Nucleus accumbens (tissue), 56 donors: ENCODE data around the gene STEAP3.

Experiments used
- DNase-seq, 56 donors: peaks; one replicate each; lab custom pipeline; 2025; lab: John Stamatoyannopoulos, UW

STEAP3 gene

DNA sequence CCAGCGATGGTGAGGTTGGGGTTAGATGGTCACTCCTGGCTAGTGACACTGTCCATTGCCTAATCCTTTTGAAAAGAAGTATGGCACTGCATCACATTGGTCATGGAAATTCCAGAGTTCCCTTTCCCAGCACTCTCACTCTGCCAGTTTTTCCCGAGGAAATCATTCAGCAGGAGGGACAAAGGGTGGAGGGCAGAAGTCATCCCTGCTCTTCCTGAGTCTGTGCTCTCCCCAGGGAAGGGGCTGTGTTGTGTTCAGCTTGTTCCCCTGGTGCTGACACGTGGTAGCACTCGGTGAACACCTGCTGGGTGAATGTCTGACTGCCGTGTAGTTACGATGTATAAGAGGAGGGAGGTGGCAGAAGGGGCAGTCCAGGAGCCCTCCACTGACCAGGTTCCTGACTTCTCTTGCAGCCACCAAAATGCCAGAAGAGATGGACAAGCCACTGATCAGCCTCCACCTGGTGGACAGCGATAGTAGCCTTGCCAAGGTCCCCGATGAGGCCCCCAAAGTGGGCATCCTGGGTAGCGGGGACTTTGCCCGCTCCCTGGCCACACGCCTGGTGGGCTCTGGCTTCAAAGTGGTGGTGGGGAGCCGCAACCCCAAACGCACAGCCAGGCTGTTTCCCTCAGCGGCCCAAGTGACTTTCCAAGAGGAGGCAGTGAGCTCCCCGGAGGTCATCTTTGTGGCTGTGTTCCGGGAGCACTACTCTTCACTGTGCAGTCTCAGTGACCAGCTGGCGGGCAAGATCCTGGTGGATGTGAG lies 21.6 kb downstream of the STEAP3 start:
- DNase-seq: no peak

DNA sequence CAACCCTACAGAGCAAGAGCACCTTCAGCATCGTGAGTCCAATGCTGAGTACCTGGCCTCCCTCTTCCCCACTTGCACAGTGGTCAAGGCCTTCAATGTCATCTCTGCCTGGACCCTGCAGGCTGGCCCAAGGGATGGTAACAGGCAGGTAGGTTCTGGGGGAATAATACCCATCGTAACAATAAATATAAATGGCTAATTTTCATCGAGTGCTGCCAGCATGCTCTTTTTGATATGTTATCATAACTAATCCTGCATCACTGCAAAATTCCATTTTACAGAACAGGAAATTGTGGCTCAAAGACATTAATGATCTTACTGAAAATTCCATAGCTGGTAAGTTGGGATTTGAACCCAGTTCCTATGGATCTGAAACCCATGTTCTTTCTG lies 22.2 kb downstream of the STEAP3 start:
- DNase-seq: no peak

DNA sequence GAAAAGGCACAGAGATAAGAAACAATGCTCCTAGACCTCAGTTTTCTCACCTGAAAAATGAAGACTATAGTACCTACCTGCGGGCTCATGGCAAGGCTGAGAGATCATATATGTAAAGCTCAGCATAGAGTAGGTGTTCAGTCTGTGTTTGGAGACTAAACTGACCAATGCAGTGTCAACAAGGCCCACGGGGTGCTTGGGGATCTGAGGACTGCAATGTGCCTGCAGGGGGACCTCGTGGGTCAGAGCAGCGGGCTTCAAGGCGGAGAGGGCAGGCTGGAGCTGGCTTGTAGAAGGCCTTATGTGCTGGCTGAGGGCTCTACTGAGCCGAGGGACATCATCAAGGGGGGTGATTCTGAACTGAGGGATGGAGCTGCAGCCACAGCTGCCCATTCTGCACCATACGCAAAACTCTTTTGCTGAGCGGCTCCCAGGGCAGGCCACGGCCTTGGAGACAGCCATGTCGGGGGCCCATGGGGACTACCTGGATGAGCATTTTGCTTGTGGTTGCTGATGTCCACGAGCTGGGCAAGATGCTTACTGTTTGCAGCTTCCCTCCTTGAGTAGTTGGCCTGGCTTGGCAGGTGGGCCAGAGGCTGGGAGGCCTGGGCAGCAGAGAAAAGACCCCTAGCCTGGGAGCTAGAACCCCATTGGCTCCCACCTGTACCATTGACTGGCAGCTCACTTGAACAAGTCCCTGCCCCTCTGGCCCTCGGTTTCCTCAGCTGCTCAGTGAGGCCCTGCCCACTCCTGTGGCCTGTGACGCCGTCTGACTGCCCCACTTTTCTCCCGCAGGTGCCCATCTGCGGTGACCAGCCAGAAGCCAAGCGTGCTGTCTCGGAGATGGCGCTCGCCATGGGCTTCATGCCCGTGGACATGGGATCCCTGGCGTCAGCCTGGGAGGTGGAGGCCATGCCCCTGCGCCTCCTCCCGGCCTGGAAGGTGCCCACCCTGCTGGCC lies 23.5 kb downstream of the STEAP3 start:
- DNase-seq: no peak

DNA sequence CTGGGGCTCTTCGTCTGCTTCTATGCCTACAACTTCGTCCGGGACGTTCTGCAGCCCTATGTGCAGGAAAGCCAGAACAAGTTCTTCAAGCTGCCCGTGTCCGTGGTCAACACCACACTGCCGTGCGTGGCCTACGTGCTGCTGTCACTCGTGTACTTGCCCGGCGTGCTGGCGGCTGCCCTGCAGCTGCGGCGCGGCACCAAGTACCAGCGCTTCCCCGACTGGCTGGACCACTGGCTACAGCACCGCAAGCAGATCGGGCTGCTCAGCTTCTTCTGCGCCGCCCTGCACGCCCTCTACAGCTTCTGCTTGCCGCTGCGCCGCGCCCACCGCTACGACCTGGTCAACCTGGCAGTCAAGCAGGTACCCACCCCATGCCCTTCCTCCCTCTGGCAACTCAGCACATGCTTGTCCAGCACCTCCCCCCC lies 24.2 kb downstream of the STEAP3 start:
- DNase-seq: no peak

DNA sequence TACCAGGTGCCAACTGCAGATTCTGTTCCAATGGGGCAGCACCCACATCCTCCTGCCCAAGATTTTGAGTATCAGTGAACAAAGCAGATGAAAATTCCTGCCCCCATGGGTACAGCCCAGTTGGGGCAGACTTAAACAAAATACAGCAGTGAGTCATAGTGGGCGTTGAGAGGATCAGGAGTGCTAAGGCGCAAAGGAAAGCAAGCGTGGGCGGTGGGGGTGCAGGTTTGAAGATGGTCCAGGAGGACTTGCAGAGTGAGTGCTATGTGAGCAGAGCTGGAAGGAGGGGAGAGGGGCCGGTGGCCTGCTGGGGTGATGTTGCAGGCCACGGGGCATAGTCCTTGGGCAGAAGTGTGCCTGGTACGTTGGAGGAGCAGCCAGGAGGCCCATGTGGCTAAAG lies 24.7 kb downstream of the STEAP3 start:
- DNase-seq: no peak

DNA sequence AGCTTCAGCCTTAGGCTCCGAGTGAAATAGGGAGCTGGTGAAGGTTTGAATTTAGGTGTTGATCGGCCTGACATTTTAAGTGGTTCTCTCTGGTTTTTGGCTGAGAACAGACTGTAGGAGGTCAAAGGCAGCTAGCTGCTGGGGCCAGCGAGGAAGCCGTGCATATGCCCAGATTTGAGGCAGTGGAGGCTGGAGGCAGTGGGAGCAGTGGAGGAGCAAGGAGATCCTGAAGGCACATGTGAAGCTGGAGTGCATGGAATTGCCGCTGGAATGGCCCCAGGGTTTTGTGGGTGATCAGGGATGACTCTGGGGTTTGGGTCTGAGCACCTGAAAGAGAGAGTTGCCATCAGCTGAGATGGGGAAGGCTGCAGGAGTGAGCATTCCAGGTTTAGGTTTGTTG lies 25.1 kb downstream of the STEAP3 start:
- DNase-seq: no peak

DNA sequence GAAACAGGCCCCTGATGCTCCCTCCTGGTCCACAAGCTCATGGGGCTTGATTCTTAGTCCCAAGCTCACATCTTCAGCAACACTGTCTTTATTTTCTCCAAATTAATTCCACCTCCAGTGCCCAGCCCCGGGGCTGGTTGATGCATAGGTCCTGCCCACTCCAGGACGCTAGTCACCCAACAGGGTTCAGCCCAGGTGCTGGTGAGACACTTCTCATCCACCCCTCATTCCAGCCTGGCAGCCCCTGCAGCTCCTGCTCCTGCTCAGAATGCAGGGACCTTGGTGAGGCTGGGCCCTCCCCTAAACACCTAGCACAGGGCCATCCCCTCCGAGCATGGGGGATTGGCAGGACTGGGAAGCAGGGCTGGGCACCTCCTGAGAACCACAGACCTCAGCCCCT lies 25.7 kb downstream of the STEAP3 start:
- DNase-seq: no peak

DNA sequence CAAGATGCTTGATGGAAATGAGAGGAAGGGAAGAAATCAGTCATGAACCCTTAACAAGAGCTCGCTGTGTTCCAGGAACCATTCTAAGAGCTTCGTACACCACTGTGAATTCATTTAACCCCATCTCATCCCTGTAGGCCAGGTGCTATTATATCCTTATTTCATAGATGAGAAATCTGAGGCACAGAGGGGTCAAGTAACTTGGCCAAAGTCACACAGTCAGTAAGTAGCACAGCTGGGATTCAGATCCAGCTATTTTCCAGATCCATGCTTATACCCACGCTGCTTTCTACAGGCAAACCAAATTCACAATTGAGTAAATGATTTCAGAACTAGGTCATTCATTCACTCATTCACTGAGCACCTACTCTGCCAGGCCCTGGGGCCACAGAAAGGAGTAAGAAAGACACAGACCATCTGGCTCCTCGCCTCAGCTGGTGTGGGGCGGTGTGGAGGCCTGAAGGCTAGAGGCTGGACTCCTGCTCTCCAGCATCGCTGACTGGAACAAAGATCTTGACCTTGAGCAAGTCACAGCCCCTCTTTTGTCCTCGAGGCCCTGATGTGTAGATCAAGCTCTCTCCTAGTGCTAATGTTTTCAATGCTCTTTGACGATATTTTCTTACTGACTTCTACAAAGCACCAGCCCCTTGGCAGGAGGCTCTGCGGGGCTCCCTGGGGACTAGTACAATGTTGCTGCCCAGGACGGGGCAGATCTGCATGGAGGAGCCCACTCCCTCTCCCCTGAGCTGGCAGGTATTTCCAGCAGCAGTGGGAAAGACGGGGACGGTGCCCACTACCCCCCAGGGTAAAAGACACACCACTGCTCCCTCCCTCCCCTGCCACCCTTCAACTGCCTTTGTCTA lies 26.5 kb downstream of the STEAP3 start:
- DNase-seq: no peak

DNA sequence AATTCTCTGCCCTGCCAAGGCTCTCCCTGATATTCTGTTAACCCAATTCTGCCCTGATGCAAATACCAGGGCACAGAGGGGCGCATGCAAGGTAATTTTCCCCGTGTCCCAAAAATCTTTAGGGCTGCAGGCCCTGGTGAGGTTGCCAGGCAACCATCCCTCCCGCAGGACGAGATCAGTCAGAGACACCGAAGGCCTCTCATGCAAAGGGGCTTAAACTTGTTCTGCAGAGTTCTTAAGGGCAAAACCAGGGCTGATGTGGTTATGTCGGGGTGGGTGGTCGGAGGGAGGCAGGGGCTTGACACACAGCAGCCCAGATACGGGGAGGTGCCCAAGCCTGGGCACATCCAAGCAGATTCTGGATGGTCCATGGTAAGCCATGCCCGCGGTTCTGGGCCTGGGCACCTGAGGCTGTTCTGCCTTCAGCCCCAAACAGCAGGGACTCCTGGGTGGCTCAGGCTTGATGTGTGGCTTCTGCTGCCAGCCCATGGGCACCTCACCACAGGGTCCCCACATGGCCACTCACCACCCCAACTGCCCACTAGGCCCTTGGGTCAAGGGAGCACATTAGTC lies 27.2 kb downstream of the STEAP3 start:
- no peak for DNase-seq

DNA sequence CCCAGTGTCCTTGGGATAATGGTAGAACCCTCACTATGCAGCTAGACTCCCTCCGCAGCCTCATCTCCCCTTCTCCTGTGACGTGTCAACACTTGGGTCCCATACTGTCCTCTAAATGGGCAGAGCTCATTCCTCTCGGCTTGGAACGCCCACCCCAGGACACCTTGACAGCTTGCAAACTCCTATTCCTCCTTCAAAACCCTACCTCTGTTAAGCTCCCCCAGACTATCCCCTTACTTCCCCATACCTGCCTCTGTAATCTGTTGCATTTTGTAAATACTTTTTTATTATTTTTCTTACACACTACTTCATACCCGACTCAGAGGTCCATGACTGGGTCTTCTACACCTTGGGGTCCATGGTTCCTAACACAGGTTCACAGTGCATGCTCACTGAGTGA lies 28.0 kb downstream of the STEAP3 start:
- no peak for DNase-seq

DNA sequence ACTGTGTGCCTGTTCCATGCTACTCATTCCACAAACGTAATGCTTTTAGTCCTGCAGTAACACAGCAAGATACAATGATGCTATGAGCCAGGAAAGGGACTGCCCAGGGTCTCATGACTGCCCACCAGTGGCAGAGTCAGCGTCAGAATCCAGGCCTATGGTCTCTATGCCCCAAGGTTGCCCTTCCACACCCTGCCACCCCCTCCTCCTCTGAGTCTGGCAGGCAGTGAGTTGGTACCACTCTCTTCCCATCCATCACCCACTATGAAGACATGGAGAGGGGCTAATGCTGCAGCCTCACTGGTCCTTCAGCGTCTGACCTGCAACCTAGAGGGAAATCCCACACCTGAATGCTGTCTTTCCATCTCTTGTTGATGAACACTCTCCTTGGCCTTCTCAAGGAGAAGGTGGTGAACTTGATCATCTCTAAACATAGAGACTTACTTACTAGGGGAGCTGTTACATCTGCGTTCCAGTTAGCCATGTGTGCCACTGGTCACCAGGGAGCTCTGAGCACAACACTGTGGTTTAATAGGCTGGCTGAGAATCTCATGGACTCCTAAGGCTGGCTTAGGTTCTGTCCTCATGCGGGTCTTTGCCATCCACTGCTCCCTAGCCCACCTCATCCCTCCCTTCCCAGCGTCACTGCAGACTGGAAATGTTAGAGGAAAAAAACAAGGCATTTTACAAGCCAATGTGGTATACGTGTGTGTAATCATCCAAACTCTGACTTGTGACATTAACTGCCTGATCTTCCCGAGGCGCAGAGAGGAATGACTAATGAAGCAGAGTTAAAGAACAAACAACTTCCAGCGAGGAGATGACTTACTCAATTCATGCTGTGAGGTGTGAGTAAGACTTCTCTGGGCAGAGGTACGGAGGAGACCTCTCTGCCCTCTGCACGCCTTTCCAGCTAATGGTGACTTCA lies 28.8 kb downstream of the STEAP3 start:
- DNase-seq: peak in 3 of 56 donors; percentile 5 to 31 (median 23)

DNA sequence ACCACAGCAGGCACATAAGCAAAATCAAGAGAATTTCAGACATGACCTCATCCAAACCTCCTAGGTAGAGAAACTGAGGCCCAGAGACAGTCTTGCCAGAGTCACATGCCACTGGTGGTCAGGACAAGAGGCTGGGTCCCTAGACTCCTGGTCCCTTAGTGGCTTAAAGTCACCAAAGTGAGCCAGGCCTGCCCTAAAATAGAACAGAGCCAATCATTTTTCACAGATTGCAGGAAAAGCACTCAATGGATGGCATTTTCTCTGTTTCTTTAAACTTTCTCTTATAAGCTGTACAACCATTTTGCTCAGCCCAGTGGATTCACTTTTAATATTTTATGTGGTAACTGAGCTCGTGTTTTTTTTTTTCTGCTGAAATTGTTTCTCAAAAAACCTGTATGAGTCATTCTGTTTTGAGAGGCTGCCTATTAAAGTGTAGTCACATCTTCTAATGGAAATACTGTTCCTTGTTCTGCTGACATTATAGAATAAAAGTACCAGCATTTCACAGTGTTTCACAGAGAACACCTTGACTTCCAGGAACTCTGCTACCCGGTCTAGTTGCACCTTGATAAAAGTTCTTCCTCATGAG lies 29.6 kb downstream of the STEAP3 start:
- no peak for DNase-seq

DNA sequence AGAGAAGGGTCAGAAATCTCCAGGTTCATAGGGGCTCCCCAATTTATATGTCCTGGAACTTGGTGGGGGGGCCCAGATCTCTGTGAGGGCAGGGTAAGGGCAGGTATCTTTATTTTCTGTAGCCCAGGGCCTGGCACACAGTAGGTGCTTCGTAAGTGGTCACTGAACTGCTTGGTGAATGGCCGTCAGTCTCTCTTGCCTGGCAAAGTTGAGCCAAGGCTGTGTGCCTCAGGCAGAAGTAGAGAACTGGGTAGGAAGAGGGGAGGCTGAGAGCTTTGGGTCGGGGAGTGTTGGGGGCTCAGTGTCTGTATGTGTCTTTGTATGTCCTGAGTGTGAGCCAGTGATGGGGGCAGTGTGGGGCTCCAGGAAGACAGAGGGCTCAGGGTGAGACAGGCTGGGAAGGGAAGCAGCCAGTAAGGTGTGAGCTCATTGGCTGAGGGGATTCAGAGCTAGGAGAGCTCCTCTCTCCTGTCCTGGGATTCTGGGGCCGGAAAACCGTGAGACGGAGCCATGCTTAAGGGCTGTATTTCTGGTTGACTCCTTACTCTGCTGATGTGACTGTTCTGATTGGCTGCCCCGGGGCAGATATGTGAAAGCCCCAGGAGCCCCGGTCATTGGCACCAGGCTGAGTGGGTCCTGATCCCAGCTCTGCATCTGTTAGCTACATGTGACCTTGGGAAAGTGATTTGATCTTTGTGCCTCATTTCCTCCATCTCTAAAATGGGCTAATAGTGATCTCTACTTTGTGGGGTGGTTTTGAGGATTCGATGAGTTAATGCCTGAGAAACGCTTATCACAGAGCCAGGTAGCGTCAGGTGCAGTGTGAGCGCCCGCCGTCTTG lies 30.3 kb downstream of the STEAP3 start:
- DNase-seq: no peak

DNA sequence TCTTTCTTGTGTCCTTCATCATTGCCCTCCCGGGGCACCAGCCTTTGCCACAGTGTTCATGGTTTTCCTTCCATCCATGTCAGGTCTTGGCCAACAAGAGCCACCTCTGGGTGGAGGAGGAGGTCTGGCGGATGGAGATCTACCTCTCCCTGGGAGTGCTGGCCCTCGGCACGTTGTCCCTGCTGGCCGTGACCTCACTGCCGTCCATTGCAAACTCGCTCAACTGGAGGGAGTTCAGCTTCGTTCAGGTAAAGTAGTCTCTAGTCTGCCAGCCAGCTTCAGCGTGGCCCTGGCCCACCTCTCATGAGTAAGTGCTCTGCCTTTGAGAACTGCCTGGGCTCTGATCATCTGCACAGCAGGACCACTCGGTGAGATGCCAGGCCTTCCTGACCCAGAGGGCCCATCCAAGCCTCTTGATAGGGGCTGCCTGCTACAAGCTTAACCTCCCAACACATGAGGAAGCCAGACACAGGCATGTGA lies 31.0 kb downstream of the STEAP3 start:
- no peak for DNase-seq

DNA sequence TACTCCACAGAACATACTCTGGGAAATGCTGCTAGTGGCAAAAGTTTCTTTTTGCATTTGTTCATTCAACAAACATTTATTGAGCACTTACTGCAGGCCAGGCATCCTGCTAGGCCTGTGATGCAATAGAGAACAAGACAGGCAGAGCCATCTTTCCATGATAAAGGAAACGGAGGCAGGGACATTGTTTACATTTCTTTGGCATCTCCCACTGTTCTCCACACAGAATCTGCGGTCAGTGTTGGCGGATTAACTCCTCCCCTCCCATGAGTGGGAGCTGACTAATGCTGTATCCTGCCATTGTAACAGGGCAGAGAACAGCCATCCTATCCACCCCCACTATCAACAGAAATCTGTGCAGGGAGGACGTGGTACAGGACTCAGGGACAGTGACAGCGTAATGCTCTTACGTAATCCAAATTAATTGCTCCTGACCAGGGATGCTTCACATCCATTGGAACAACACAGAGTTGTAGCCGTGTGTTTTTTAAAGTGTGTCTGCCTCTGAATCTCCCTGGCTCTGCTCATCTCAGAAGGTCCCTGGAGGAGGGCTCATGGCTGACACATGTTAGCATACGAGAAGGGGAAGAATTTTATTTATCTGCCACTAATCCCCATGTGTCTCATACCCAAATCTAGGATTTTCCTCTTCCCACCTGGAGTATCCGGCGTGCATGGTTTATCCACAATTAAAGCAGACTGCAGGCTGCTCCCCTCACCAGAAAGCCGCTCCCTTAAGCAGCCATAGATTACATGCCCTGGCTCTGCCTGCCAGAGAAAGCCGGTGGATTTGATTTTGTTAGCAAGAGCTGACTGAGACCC lies 32.3 kb downstream of the STEAP3 start:
- no peak for DNase-seq

DNA sequence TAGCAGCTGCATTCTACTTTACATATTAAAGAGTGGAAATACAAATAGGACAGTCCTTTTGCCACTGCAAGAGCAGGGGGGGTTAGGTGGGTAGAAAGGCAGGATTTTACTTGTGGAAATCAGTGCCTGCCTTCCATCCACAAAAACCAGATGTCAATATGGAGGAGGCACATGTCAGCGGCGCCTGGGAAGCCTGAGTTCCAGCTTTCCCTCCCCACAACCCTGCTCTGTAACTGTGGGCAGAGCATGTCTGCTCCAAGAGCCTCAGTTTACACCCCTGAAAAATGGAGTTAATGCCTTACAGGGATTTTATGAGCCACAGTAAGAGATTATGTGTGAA lies 32.9 kb downstream of the STEAP3 start:
- no peak for DNase-seq

DNA sequence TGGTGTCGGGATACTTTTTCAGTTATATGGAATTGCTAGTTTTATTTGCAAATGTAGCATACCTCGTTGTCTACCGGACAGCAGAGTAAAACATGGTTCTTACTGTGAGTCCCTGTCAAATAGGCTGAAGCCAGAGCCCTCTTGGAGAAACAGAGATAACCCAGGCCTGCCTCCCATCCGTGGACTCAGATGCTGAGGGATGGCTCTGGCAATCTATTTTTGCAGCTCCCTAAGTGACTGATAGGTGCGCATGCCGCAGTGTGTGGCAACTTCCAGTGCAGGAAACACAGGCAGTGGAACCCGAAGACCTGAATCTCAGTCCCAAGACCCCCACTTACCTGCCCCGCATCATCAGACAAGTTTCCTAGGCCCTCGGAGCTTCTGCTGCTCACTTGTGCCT lies 33.6 kb downstream of the STEAP3 start:
- DNase-seq: no peak
